Stomach (tissue), 4 donors: ENCODE data around the gene SCN4A.

ENCODE experiments used
- POLR2A ChIP-seq, 4 donors: fragments of 450-650 bp; IDR thresholded peaks; one replicate each; pipeline ENCODE4 v1.6.1; 2016; ENCODE audit warnings: antibody characterized with exemption in 4 of 4, control low read depth in 2 of 4, mild to moderate bottlenecking in 1 of 4, moderate library complexity in 1 of 4
- TF ChIP-seq, protein P1 (sequence below), 7 experiments: fragments of 450-650 bp in 4 of 7; fragments of 200-600 bp in 3 of 7; sonication (generic) in 3 of 7; IDR thresholded peaks; one replicate each; pipeline ENCODE4 v1.5.1; 2016 to 2019; ENCODE audit warnings: antibody characterized with exemption in 7 of 7, control low read depth in 2 of 7, mild to moderate bottlenecking in 1 of 7

DNA sequence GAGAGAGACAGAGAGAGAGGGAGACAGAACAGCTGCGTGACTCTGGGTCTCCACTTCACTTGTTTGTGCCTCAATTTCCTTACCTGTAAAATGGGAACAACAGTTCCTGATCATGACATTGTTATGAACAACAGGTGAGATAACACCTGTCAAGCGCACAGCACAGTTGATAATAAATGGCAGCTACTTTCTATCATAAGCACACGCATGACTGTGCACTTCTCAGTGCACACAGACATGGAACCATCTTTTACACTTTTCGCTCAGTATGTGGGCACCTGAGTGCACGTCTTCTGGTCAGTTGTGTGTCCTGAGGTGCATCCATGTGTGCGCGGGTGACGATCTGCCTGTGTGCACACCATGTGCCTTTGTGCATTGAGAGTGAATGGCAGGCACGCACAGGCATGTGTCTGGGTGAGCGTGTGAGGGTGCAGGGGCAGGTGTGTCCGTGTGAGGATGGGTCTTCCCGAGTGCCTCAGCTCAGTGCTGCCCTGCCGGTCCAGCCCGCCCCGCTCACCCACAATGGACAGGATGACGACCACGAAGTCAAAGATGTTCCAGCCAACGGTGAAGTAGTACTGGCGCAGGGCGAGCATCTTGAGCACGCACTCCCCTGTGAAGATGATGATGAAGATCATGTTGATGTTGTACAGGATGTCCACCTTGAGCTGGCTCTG is 30.3 kb downstream of the SCN4A start:
- TF ChIP-seq, protein P1, sequence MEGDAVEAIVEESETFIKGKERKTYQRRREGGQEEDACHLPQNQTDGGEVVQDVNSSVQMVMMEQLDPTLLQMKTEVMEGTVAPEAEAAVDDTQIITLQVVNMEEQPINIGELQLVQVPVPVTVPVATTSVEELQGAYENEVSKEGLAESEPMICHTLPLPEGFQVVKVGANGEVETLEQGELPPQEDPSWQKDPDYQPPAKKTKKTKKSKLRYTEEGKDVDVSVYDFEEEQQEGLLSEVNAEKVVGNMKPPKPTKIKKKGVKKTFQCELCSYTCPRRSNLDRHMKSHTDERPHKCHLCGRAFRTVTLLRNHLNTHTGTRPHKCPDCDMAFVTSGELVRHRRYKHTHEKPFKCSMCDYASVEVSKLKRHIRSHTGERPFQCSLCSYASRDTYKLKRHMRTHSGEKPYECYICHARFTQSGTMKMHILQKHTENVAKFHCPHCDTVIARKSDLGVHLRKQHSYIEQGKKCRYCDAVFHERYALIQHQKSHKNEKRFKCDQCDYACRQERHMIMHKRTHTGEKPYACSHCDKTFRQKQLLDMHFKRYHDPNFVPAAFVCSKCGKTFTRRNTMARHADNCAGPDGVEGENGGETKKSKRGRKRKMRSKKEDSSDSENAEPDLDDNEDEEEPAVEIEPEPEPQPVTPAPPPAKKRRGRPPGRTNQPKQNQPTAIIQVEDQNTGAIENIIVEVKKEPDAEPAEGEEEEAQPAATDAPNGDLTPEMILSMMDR (IDR thresholded peaks at IDR 0.05), result no peak
- no peak for TF ChIP-seq POLR2A (IDR thresholded peaks at IDR 0.05)
